HepG2 (cell line): Measurements from ENCODE around the gene TXLNA. TPM values are rescaled to one million over a fixed set of nuclear protein-coding genes. Genes with fewer than 3 reads are reported as not detected.

Experiments used
- DZIP1 ChIP-seq: sonication (generic); formaldehyde crosslinking; IDR thresholded peaks from 2 replicates; pipeline ENCODE4 v1.5.0; 2020; ENCODE audit warnings: mild to moderate bottlenecking, missing genetic modification reagents
- ELF1 ChIP-seq: sonication (generic); formaldehyde crosslinking; IDR thresholded peaks from 2 replicates; pipeline ENCODE4 v1.4.0; 2020; ENCODE audit warnings: missing genetic modification reagents
- GLI4 ChIP-seq: sonication (generic); formaldehyde crosslinking; IDR thresholded peaks from 2 replicates; pipeline ENCODE4 v1.5.1; 2020; ENCODE audit warnings: missing genetic modification reagents, mild to moderate bottlenecking, moderate library complexity, borderline replicate concordance
- HNRNPLL ChIP-seq: fragments of 200-400 bp; formaldehyde crosslinking; IDR thresholded peaks from 2 replicates; pipeline ENCODE4 v1.6.1; 2017; ENCODE audit warnings: mild to moderate bottlenecking, low read depth, low read length; ENCODE audit not compliant: poor library complexity, severe bottlenecking
- KDM4B ChIP-seq: sonication (generic); formaldehyde crosslinking; IDR thresholded peaks from 2 replicates; pipeline ENCODE4 v1.4.0; 2020; ENCODE audit warnings: missing genetic modification reagents
- KDM5A ChIP-seq: fragments of 200-600 bp; sonication (generic); IDR thresholded peaks from 2 replicates; pipeline ENCODE4 v1.7.0; 2018; ENCODE audit warnings: antibody characterized with exemption, mild to moderate bottlenecking, low read length, borderline replicate concordance
- MTERF4 ChIP-seq: sonication (generic); formaldehyde crosslinking; IDR thresholded peaks from 2 replicates; pipeline ENCODE4 v1.8.0; 2023; ENCODE audit warnings: mild to moderate bottlenecking, missing genetic modification reagents
- NAIF1 ChIP-seq: sonication (generic); formaldehyde crosslinking; IDR thresholded peaks from 2 replicates; pipeline ENCODE4 v1.5.0; 2020; ENCODE audit warnings: mild to moderate bottlenecking, missing genetic modification reagents, borderline replicate concordance
- NBN ChIP-seq: fragments of 450-650 bp; conservative IDR thresholded peaks from 2 replicates; pipeline ENCODE4 v1.6.1; 2017
- NRL ChIP-seq: sonication (generic); formaldehyde crosslinking; IDR thresholded peaks from 2 replicates; pipeline ENCODE4 v1.5.0; 2020; ENCODE audit warnings: missing genetic modification reagents, mild to moderate bottlenecking, moderate library complexity, borderline replicate concordance
- U2AF2 ChIP-seq: fragments of 200-400 bp; formaldehyde crosslinking; IDR thresholded peaks from 2 replicates; pipeline ENCODE4 v1.6.1; 2017; ENCODE audit warnings: low read depth, mild to moderate bottlenecking, low read length
- YY1 ChIP-seq: IDR thresholded peaks from 2 replicates; pipeline ENCODE4 v1.6.1; 2011; ENCODE audit warnings: low read length, low read depth, moderate library complexity, mild to moderate bottlenecking; ENCODE audit not compliant: insufficient read depth, insufficient replicate concordance
- ZBTB3 ChIP-seq: sonication (generic); formaldehyde crosslinking; IDR thresholded peaks from 2 replicates; pipeline ENCODE4 v1.4.0; 2020; ENCODE audit warnings: low read depth, mild to moderate bottlenecking, moderate library complexity, missing genetic modification reagents, borderline replicate concordance
- ZFP1 ChIP-seq: IDR thresholded peaks from 2 replicates; pipeline ENCODE4 v1.6.1; 2016
- ZNF343 ChIP-seq: sonication (generic); formaldehyde crosslinking; IDR thresholded peaks from 2 replicates; pipeline ENCODE4 v1.4.0; 2020; ENCODE audit warnings: mild to moderate bottlenecking, missing genetic modification reagents
- ZNF430 ChIP-seq: sonication (generic); formaldehyde crosslinking; IDR thresholded peaks from 2 replicates; pipeline ENCODE4 v1.9.0; 2021; ENCODE audit warnings: mild to moderate bottlenecking, missing genetic modification reagents
- ZNF569 ChIP-seq: sonication (generic); formaldehyde crosslinking; IDR thresholded peaks from 2 replicates; pipeline ENCODE4 v1.5.0; 2020; ENCODE audit warnings: mild to moderate bottlenecking, missing genetic modification reagents, moderate library complexity, borderline replicate concordance
- ZNF605 ChIP-seq: sonication (generic); formaldehyde crosslinking; IDR thresholded peaks from 2 replicates; pipeline ENCODE4 v1.8.0; 2022; ENCODE audit warnings: mild to moderate bottlenecking, missing genetic modification reagents
- polyA plus RNA-seq, 8 experiments: library from polyadenylated mRNA; depleted of rRNA in 3 of 8; stranded (reverse) in 7 of 8; unstranded in 1 of 8; fragments of >200 nt; fragmentation: Illumina TruSeq in 4 of 8; extraction: Trizol in 4 of 8; gene quantifications; 2 replicates each; pipeline versions ENCODE4 v1.2.1 to v1.2.3, GENCODE V29; 2011 to 2016; ENCODE audit warnings: low read depth in 4 of 8, missing spikeins in 1 of 8, mixed read lengths in 1 of 8; ENCODE audit not compliant: insufficient read depth in 1 of 8
- total RNA-seq, 5 experiments: library from RNA; depleted of rRNA; stranded (reverse); fragments of >200 nt; fragmentation: Illumina TruSeq; extraction: Trizol; gene quantifications; 2 replicates each; pipeline ENCODE4 v1.2.3, GENCODE V29; 2016; ENCODE audit warnings: low read depth in 1 of 5
- TF ChIP-seq, protein P1 (sequence below): IDR thresholded peaks from 2 replicates; pipeline ENCODE4 v1.6.1; 2016; ENCODE audit warnings: missing compliant biosample characterization, missing genetic modification reagents, borderline replicate concordance
- TF ChIP-seq, protein P2 (sequence below): sonication (generic); formaldehyde crosslinking; IDR thresholded peaks from 2 replicates; pipeline ENCODE4 v1.8.1; 2022; ENCODE audit warnings: low read depth, mild to moderate bottlenecking, missing genetic modification reagents

The TXLNA gene
- total and polyA plus RNA-seq, 2 of the 13 experiments (the other 11 are each of a cell fraction or from before 2014, with no cell fraction given) = 29.6 to 67.8 TPM

DNA sequence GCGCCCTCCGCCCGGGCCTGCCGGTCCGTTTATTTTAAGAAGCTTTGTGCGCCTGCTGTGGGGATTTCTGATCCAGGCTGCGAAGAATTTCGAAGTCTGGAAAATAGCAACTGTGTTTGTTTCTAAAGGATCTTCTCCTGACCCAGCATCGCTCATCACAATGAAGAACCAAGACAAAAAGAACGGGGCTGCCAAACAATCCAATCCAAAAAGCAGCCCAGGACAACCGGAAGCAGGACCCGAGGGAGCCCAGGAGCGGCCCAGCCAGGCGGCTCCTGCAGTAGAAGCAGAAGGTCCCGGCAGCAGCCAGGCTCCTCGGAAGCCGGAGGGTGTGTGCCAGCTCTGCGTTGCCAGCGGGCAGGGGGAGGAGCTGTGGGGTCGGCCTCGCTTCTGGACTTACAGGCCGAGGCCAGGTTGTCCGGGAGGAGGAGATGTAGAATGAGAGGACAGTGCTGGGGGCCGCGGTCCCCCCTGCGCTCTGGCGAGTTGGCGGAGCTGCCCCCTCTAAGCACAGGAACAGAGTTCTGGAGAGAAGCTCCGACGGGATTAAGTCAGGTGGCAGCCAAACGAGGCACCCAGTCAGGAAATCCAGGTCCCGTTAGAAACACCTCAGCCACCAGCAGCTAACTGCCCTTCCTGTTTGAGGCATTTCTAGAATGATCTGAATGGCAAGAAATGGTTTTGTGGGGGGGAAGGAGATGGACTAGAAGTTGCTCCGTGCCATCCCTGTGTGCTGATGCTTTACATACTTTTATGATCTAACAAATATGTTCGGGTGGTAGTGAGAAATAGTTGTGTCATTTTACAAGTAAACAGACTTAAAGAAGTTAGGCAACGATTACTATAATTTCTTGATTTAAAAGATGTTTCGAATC is 948 bp downstream of the TXLNA start (continued):
- no peak for TF ChIP-seq DZIP1
- TF ChIP-seq, protein P1, sequence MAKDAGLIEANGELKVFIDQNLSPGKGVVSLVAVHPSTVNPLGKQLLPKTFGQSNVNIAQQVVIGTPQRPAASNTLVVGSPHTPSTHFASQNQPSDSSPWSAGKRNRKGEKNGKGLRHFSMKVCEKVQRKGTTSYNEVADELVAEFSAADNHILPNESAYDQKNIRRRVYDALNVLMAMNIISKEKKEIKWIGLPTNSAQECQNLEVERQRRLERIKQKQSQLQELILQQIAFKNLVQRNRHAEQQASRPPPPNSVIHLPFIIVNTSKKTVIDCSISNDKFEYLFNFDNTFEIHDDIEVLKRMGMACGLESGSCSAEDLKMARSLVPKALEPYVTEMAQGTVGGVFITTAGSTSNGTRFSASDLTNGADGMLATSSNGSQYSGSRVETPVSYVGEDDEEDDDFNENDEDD (CRISPR knock-in tag) = no peak
- TF ChIP-seq GLI4 = 0 out of 2 replicates have a peak, but pooled peaks have one; percentile 57
- peak; percentile 33 for TF ChIP-seq NAIF1 (CRISPR knock-in tag)
- TF ChIP-seq ZFP1 (CRISPR knock-in tag) = 0 out of 2 replicates have a peak, but pooled peaks have one; percentile 40
- TF ChIP-seq ZNF605 (CRISPR knock-in tag) = peak; percentile 57; the same call in 1 of the 2 replicates
- 0 out of 2 replicates have a peak, but pooled peaks have one; percentile 4 for TF ChIP-seq ZNF569 (CRISPR knock-in tag)
- TF ChIP-seq YY1 = no peak
- TF ChIP-seq ELF1 (CRISPR knock-in tag) = 0 out of 2 replicates have a peak, but pooled peaks have one; percentile 14
- peak; percentile 10; the same call in 1 of the 2 replicates for TF ChIP-seq MTERF4 (CRISPR knock-in tag)
- no peak for TF ChIP-seq ZNF343
- no peak for TF ChIP-seq ZBTB3 (CRISPR knock-in tag)
- no peak for TF ChIP-seq ZNF430 (CRISPR knock-in tag)
- TF ChIP-seq NBN = no peak
- TF ChIP-seq KDM4B (CRISPR knock-in tag) = 0 out of 2 replicates have a peak, but pooled peaks have one; percentile 11
- peak; percentile 38; the same call in 1 of the 2 replicates for TF ChIP-seq KDM5A
- TF ChIP-seq, protein P2, sequence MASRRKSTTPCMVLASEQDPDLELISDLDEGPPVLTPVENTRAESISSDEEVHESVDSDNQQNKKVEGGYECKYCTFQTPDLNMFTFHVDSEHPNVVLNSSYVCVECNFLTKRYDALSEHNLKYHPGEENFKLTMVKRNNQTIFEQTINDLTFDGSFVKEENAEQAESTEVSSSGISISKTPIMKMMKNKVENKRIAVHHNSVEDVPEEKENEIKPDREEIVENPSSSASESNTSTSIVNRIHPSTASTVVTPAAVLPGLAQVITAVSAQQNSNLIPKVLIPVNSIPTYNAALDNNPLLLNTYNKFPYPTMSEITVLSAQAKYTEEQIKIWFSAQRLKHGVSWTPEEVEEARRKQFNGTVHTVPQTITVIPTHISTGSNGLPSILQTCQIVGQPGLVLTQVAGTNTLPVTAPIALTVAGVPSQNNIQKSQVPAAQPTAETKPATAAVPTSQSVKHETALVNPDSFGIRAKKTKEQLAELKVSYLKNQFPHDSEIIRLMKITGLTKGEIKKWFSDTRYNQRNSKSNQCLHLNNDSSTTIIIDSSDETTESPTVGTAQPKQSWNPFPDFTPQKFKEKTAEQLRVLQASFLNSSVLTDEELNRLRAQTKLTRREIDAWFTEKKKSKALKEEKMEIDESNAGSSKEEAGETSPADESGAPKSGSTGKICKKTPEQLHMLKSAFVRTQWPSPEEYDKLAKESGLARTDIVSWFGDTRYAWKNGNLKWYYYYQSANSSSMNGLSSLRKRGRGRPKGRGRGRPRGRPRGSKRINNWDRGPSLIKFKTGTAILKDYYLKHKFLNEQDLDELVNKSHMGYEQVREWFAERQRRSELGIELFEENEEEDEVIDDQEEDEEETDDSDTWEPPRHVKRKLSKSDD (CRISPR knock-in tag) = peak; percentile 0; the same call in 1 of the 2 replicates
- no peak for TF ChIP-seq NRL (CRISPR knock-in tag)
- no peak for TF ChIP-seq U2AF2
- peak; percentile 28 for TF ChIP-seq HNRNPLL
